ENCODE results near the gene FOXE1. TPM values are rescaled to one million over a fixed set of nuclear protein-coding genes. Genes with fewer than 3 reads are reported as not detected.
A peak's percentile ranks its signal among the peaks of the same experiment; 100 is the strongest.

The FOXE1 gene
- total and polyA plus RNA-seq, 8 donors: not detected

DNA sequence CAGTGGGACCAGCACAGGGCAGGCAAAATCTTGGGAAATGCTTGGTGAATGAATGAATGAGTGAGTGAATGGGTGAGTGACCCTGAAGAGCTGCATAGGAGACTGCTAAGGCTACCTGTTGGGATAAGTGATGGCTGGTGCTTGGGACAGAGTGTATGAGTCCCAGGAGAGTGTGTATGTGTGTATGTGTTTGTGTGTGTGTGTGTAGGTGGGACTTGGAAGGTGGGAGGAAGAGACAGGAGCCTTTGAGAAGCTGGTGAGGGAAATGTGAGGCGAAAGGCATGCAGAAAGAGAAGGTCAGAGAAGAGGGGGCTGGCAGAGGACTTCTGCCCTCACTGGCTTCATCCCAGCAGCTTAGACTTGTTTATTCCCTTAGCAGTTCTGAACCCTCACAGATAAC is 33.3 kb upstream of the FOXE1 start:
- DNase-seq (no peak), ATAC-seq (no peak)
- peaks cover 0 to 7% of the 10 kb centered on the region in 2 donors for H3K9me3 ChIP-seq
- H3K36me3 ChIP-seq: no peaks in the 10 kb centered on the region
- intact Hi-C loops (cut with DNase I): no loop called here
- H3K27ac ChIP-seq: no peak overlapping the region
- H3K4me3 ChIP-seq: no peak overlapping the region
- H3K4me1 ChIP-seq: no peaks in the 10 kb centered on the region
- TF ChIP-seq, protein P1, sequence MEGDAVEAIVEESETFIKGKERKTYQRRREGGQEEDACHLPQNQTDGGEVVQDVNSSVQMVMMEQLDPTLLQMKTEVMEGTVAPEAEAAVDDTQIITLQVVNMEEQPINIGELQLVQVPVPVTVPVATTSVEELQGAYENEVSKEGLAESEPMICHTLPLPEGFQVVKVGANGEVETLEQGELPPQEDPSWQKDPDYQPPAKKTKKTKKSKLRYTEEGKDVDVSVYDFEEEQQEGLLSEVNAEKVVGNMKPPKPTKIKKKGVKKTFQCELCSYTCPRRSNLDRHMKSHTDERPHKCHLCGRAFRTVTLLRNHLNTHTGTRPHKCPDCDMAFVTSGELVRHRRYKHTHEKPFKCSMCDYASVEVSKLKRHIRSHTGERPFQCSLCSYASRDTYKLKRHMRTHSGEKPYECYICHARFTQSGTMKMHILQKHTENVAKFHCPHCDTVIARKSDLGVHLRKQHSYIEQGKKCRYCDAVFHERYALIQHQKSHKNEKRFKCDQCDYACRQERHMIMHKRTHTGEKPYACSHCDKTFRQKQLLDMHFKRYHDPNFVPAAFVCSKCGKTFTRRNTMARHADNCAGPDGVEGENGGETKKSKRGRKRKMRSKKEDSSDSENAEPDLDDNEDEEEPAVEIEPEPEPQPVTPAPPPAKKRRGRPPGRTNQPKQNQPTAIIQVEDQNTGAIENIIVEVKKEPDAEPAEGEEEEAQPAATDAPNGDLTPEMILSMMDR (IDR thresholded peaks at IDR 0.05): no peak
- H3K27me3 ChIP-seq: peaks cover 5 to 49% of the 10 kb centered on the region in 2 donors

GRCh38 chr9:97820373-97820772 is 32.7 kb upstream of the FOXE1 start:
- intact Hi-C loops (cut with DNase I): no loop called here
- Histone ChIP-seq H3K36me3 (no peaks in the 10 kb centered on the region), H3K9me3 (peaks cover 0 to 7% of the 10 kb centered on the region in 2 donors)

GRCh38 chr9:97830884-97831829 is 21.9 kb upstream of the FOXE1 start:
- ATAC-seq (no peak), DNase-seq (no peak)
- peaks cover 2 to 32% of the 10 kb centered on the region in 2 donors for H3K27me3 ChIP-seq
- TF ChIP-seq, protein P1 (IDR thresholded peaks at IDR 0.05): no peak
- H3K9me3 ChIP-seq: no peaks in the 10 kb centered on the region
- intact Hi-C loops (cut with DNase I): no loop called here
- H3K36me3 ChIP-seq: no peaks in the 10 kb centered on the region
- peaks cover 0 to 4% of the 10 kb centered on the region in 2 donors for H3K4me1 ChIP-seq
- H3K4me3 ChIP-seq: no peak overlapping the region
- no peak overlapping the region for H3K27ac ChIP-seq

More at GRCh38 chr9:97820373-97820772, 32.7 kb upstream of the FOXE1 start:
- no peak for ATAC-seq
- Histone ChIP-seq H3K27me3 (peaks cover 5 to 49% of the 10 kb centered on the region in 2 donors), H3K4me3 (no peak overlapping the region), H3K4me1 (no peaks in the 10 kb centered on the region), H3K27ac (no peak overlapping the region)
- no peak for DNase-seq
- TF ChIP-seq, protein P1 (IDR thresholded peaks at IDR 0.05): no peak

- no peaks in the 10 kb centered on the region for H3K36me3 ChIP-seq
- TF ChIP-seq, protein P1 (IDR thresholded peaks at IDR 0.05): no peak
- no peaks in the 10 kb centered on the region for H3K9me3 ChIP-seq
- DNase-seq (no peak), ATAC-seq (no peak)
- no peak overlapping the region for H3K4me3 ChIP-seq
- H3K27me3 ChIP-seq: peaks cover 2 to 25% of the 10 kb centered on the region in 2 donors
- peaks cover 0 to 4% of the 10 kb centered on the region in 2 donors for H3K4me1 ChIP-seq
- intact Hi-C loops (cut with DNase I): no loop called here
- H3K27ac ChIP-seq: peak overlapping the region in 1 of 2 donors; percentile 48
Measured at GRCh38 chr9:97831843-97832636, 21.0 kb upstream of the FOXE1 start.

GRCh38 chr9:97840521-97840920 is 12.5 kb upstream of the FOXE1 start:
- intact Hi-C loops (cut with DNase I): no loop called here
- Histone ChIP-seq H3K9me3 (no peaks in the 10 kb centered on the region), H3K27ac (no peak overlapping the region), H3K36me3 (no peaks in the 10 kb centered on the region), H3K27me3 (peaks cover 21 to 86% of the 10 kb centered on the region in 2 donors), H3K4me3 (no peak overlapping the region), H3K4me1 (no peaks in the 10 kb centered on the region)
- ATAC-seq: no peak
- TF ChIP-seq, protein P1 (IDR thresholded peaks at IDR 0.05): no peak
- no peak for DNase-seq

All from left lung (tissue), 10 donors.